Liver (tissue), 3 donors: ENCODE results near the gene TCEA3.

Experiments
- GABPA ChIP-seq, 2 donors: IDR thresholded peaks in 1 of 2; conservative IDR thresholded peaks in 1 of 2; 2 replicates each; pipeline ENCODE4 v1.6.1; 2016; ENCODE audit warnings: antibody characterized with exemption in 2 of 2, mild to moderate bottlenecking in 1 of 2, moderate library complexity in 1 of 2
- HNF4A ChIP-seq, 2 donors: conservative IDR thresholded peaks; 2 replicates each; pipeline ENCODE4 v1.6.1; 2016; ENCODE audit warnings: antibody characterized with exemption in 2 of 2, mild to moderate bottlenecking in 2 of 2
- NR2F2 ChIP-seq: IDR thresholded peaks from 2 replicates; pipeline ENCODE4 v1.6.1; 2016; ENCODE audit warnings: antibody characterized with exemption
- RAD21 ChIP-seq, 2 donors: IDR thresholded peaks; 2 replicates each; pipeline ENCODE4 v1.6.1; 2016; ENCODE audit warnings: antibody characterized with exemption in 2 of 2, mild to moderate bottlenecking in 2 of 2
- TAF1 ChIP-seq: conservative IDR thresholded peaks from 2 replicates; pipeline ENCODE4 v1.6.1; 2016; ENCODE audit warnings: antibody characterized with exemption, mild to moderate bottlenecking
- YY1 ChIP-seq: IDR thresholded peaks from 2 replicates; pipeline ENCODE4 v1.6.1; 2016; ENCODE audit warnings: antibody characterized with exemption, mild to moderate bottlenecking
- TF ChIP-seq, protein P1 (sequence below): fragments of 150-350 bp; IDR thresholded peaks from 2 replicates; pipeline ENCODE4 v1.5.1; 2017; ENCODE audit warnings: improper control_type of control experiment, low read depth, low read length; ENCODE audit not compliant: missing input control
- TF ChIP-seq, protein P2 (sequence below): IDR thresholded peaks from 2 replicates; pipeline ENCODE4 v1.6.1; 2016; ENCODE audit warnings: antibody characterized with exemption
- TF ChIP-seq, protein P3 (sequence below): IDR thresholded peaks from 2 replicates; pipeline ENCODE4 v1.6.1; 2016; ENCODE audit warnings: antibody characterized with exemption
- TF ChIP-seq, protein P4 (sequence below): IDR thresholded peaks from 2 replicates; pipeline ENCODE4 v1.6.1; 2016; ENCODE audit warnings: antibody characterized with exemption, mild to moderate bottlenecking
- donor health status: healthy.
- donor health status: healthy.

DNA sequence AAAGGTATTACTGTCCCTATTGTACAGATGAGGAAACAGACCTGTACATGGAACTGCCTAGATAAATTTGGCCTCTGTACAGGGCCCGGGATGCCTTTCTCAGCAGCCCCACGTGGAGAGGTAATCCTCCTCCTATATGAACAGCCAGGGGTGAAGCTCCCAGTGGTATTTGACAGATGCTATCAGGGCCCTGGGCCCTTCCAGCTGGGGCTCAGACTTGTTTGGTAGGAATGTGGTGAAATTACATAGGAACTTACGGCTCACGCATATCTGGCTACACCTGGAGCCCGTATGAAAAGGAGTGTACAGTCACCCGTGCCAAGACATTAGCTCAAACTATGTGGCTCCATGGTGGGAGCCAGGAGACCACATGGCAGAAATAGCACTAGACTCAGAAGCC, 24.8 kb upstream of the TCEA3 start:
- TF ChIP-seq, protein P1, sequence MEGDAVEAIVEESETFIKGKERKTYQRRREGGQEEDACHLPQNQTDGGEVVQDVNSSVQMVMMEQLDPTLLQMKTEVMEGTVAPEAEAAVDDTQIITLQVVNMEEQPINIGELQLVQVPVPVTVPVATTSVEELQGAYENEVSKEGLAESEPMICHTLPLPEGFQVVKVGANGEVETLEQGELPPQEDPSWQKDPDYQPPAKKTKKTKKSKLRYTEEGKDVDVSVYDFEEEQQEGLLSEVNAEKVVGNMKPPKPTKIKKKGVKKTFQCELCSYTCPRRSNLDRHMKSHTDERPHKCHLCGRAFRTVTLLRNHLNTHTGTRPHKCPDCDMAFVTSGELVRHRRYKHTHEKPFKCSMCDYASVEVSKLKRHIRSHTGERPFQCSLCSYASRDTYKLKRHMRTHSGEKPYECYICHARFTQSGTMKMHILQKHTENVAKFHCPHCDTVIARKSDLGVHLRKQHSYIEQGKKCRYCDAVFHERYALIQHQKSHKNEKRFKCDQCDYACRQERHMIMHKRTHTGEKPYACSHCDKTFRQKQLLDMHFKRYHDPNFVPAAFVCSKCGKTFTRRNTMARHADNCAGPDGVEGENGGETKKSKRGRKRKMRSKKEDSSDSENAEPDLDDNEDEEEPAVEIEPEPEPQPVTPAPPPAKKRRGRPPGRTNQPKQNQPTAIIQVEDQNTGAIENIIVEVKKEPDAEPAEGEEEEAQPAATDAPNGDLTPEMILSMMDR = no peak
- no peak for TF ChIP-seq GABPA (IDR thresholded peaks at IDR 0.05 in 1 of 2, conservative IDR thresholded peaks at IDR 0.05 in 1 of 2)
- TF ChIP-seq, protein P2, sequence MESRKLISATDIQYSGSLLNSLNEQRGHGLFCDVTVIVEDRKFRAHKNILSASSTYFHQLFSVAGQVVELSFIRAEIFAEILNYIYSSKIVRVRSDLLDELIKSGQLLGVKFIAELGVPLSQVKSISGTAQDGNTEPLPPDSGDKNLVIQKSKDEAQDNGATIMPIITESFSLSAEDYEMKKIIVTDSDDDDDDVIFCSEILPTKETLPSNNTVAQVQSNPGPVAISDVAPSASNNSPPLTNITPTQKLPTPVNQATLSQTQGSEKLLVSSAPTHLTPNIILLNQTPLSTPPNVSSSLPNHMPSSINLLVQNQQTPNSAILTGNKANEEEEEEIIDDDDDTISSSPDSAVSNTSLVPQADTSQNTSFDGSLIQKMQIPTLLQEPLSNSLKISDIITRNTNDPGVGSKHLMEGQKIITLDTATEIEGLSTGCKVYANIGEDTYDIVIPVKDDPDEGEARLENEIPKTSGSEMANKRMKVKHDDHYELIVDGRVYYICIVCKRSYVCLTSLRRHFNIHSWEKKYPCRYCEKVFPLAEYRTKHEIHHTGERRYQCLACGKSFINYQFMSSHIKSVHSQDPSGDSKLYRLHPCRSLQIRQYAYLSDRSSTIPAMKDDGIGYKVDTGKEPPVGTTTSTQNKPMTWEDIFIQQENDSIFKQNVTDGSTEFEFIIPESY = no peak
- no peak for TF ChIP-seq YY1
- TF ChIP-seq RAD21 (IDR thresholded peaks at IDR 0.05) = no peak
- TF ChIP-seq NR2F2 = no peak
- TF ChIP-seq TAF1 = no peak
- TF ChIP-seq HNF4A (conservative IDR thresholded peaks at IDR 0.05) = no peak
- TF ChIP-seq, protein P3, sequence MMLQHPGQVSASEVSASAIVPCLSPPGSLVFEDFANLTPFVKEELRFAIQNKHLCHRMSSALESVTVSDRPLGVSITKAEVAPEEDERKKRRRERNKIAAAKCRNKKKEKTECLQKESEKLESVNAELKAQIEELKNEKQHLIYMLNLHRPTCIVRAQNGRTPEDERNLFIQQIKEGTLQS = no peak
- TF ChIP-seq, protein P4, sequence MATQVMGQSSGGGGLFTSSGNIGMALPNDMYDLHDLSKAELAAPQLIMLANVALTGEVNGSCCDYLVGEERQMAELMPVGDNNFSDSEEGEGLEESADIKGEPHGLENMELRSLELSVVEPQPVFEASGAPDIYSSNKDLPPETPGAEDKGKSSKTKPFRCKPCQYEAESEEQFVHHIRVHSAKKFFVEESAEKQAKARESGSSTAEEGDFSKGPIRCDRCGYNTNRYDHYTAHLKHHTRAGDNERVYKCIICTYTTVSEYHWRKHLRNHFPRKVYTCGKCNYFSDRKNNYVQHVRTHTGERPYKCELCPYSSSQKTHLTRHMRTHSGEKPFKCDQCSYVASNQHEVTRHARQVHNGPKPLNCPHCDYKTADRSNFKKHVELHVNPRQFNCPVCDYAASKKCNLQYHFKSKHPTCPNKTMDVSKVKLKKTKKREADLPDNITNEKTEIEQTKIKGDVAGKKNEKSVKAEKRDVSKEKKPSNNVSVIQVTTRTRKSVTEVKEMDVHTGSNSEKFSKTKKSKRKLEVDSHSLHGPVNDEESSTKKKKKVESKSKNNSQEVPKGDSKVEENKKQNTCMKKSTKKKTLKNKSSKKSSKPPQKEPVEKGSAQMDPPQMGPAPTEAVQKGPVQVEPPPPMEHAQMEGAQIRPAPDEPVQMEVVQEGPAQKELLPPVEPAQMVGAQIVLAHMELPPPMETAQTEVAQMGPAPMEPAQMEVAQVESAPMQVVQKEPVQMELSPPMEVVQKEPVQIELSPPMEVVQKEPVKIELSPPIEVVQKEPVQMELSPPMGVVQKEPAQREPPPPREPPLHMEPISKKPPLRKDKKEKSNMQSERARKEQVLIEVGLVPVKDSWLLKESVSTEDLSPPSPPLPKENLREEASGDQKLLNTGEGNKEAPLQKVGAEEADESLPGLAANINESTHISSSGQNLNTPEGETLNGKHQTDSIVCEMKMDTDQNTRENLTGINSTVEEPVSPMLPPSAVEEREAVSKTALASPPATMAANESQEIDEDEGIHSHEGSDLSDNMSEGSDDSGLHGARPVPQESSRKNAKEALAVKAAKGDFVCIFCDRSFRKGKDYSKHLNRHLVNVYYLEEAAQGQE = no peak
